HUDEP-2 (cell line): Measurements from ENCODE around the gene NDUFB10.
"Not testable (repeated sequence)": the region's sequence is repeated elsewhere in the genome, so short reads cannot be mapped to it uniquely, and the experiment has no call there.

Experiments used
- DNase-seq, 76 experiments: peaks; one replicate each; lab custom pipeline; 2025; ENCODE audit not compliant: unreplicated experiment in 76 of 76; lab: John Stamatoyannopoulos, UW

The NDUFB10 gene

DNA sequence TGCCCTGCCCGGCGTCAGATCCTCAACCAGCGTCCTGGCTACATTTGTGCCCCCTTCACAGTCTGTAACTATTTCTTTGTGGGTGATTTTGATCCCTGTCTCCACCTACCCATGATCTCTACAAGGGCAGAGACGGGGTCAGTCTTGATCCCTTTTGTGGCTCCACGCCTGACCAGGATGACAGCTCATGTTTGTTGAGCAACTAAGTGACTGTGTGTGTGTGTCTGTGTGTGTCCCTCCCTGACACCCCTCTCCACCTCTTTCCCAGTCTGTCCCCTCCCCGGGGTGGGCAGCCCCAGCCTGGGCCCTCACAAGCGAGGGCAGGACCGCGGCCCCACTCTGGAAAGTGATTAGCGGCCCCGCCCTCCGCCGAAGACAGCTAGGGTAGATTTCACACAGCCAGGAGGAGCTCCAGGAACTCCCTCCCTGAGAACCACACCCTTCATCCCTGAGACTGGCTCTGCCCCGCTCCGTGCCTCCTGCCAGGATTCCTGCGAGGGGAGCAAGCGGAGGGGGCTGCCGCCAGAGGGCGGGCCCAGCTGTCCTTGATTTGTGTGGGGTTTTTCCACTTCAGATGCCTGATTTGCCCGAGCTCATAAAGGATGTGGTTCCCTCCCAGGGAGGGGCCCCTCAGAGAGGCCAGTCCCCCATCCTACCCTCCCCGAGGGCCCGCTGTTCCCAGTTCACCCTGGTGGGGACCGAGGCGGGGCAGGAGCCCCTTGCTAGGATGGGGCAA is 35.9 kb upstream of the NDUFB10 start:
- peak in 3 of 76 experiments; percentile 5 to 24 (median 12) for DNase-seq

GRCh38 chr16:1924095-1924494 is 35.2 kb upstream of the NDUFB10 start:
- no peak for DNase-seq

DNA sequence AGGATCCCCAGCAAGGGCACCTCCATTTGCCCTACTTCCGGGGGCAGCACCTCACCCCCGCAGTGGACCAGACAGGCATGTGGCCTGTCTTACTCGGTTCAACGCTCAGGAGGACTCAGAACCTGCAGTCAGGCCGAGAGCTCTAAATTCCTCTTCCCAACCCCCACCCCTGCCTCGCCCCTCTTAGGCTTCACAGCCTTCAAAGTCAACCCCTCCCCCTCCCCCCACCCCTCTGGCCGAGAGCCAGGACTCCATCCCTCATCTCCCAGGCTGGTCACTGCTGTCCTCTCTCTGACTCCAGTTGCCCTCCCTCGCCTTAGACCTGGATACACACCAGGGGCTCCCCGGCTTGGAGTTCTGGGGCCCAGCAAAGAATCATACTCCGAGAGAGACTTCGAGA is 33.1 kb upstream of the NDUFB10 start:
- DNase-seq: no peak

- DNase-seq: peak in 2 of 76 experiments; percentile 18 to 23
Observed at GRCh38 chr16:1929105-1929504, 30.2 kb upstream of the NDUFB10 start.

- peak in 72 of 76 experiments; percentile 40 to 93 (median 80) for DNase-seq
Observed at GRCh38 chr16:1929578-1930337, 29.6 kb upstream of the NDUFB10 start.

GRCh38 chr16:1930338-1930720 is 29.0 kb upstream of the NDUFB10 start:
- no peak for DNase-seq

GRCh38 chr16:1932050-1933028 is 27.0 kb upstream of the NDUFB10 start:
- peak in 8 of 76 experiments; percentile 9 to 41 (median 26) for DNase-seq

DNA sequence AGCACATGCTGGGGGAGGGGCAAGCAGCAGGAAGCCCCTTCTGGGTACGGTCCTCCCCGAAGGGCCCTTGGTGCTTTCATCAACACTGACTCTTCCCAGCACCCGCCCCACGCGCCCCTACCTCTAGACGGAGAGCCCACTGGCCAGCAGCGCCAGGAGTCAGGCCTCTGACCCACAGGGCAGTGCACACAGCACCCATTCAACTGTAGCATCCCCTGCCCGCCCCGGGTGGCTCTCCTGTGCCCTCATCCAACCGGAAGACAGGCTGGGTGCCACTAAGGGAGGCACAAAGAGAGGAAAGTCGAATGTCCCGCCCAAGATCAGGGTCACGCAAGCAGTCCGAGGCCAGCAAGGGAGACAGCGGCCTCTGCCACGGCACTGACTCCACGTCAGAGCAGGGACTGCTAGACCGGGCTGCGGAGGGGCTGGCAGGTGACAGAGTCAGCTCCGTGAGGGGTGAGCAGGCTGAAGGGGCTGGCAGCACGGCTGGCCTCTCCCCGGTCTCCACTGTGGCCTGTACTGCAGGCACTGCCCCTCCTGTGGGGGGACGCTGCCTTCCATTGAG is 26.2 kb upstream of the NDUFB10 start:
- DNase-seq: no peak

DNA sequence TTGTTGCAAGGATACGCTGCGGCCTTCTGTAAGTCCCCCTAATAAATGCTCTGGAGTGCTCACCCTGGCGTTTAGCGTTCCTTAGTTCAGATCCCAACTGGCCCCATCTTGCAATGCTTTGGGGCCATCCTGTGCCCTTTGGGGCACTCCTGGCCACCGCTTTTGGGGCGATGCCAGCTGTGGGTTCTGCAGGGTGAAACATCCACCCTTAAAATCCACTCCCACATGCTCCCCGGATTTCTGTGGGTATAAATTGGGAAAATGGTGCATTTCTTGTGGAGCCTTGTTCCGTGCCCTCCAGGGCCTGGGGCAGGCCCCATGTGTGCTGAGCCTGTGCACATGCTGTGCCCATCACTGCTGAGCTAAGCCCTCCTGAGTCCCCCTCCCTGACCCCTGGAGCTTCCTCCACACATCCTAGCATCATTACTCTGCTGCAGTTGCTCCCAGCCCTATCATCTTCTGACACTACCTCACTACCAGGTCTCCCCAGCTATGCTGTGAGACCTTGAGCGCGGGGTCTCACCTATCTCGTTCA is 22.3 kb upstream of the NDUFB10 start:
- no peak for DNase-seq

DNA sequence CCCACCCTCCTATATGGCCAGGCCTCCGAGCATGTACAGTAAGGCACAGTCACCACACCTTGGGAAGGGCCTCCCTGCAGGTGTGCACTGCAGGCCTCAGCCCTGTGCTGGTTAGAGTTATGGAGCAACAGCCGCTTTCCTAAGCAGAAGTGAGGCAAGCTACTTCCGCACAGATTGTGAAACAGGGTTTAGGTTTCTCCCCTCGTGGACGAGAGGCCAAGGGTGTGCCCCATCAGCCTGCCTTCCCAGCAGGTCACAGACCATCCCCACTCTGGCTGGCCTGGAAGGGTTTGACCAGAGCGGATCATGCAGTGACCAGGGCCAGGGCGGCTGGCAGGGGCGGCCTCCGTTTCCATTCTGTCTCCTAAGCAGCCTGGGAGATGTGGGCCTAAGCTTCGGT is 21.0 kb upstream of the NDUFB10 start:
- DNase-seq: no peak

GRCh38 chr16:1938910-1939309 is 20.4 kb upstream of the NDUFB10 start:
- no peak for DNase-seq

GRCh38 chr16:1939833-1940232 is 19.5 kb upstream of the NDUFB10 start:
- DNase-seq: not testable (repeated sequence)

- DNase-seq: no peak
Observed at GRCh38 chr16:1940273-1941161, 18.8 kb upstream of the NDUFB10 start.

DNA sequence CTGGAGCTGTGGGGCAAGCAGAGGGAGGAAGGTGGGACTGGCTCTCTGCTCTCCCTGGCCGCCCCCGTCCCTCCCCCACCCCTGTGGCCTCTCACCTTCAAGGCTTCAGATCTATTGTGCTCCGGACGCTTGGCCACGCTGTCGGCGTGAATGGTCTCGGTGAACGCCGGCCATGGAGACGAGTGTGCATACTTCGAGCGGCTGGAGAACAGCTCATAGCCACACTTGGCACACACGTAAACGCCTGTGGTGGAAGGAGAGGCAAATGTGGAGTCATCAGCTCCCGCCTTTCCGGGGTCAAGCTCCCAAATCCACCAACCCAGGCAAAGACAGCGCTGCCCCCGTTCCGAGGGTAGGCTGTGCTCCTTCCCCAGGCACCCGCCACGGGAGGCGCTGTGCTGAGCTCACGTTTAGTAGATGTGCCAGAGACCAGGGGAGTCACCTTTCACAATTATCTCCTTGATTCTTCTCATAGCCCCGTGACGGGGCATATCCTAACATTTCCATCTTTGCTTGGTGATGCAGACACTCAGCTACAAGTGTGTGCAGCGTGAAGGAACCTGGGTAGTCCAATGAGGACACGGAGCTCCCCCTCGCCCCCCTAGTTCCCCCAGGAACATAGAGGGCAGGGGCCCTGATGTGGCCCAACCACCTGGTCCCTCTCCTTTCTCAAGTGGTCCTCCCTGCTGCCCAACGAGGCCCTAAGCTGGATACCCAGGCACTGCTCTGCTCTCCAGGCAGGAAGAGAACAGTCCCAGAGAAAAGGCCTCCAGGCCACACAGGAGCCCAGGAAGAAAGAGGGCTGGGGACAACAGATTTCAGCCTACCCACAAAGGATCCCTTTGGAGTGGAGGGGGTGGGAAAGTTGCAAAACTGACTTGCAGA is 17.9 kb upstream of the NDUFB10 start:
- DNase-seq: no peak

DNA sequence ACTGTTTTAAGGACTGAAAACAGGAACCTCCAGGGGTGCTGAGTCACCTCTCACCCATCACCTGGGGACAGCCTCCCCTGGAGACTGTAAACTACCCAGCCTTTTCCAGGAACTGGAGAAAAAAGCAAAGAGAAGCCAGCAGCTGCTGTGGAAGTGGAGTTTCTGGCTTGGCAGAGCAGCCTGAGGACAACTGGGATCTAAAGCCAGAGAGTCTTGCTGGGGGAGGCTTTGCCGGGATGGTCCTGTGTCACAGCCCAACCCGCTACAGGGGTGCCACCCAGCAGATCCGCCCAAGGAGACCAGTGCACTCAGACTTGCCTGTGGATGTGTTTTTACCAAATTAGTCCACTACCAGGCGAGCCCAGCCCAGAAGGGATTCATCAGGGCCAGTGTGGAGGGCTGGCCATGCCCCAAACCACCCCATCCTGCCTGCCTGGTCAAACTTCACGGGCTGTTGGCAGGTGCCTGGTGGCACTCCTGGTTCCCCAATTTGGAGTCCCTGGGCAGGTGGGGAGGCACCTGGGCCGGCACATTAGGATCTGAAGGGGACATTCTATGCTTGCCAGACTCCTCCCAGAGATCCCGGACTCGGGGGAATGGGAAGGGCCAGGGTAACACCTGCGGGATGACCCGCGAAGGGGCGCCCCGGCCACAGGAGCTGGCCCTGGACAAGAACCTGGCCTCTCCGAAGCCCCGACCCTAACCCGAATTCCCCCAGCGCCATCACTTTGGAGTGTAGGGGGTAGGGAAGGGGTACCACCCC is 17.1 kb upstream of the NDUFB10 start:
- DNase-seq: peak in 4 of 76 experiments; percentile 7 to 17 (median 8)

DNA sequence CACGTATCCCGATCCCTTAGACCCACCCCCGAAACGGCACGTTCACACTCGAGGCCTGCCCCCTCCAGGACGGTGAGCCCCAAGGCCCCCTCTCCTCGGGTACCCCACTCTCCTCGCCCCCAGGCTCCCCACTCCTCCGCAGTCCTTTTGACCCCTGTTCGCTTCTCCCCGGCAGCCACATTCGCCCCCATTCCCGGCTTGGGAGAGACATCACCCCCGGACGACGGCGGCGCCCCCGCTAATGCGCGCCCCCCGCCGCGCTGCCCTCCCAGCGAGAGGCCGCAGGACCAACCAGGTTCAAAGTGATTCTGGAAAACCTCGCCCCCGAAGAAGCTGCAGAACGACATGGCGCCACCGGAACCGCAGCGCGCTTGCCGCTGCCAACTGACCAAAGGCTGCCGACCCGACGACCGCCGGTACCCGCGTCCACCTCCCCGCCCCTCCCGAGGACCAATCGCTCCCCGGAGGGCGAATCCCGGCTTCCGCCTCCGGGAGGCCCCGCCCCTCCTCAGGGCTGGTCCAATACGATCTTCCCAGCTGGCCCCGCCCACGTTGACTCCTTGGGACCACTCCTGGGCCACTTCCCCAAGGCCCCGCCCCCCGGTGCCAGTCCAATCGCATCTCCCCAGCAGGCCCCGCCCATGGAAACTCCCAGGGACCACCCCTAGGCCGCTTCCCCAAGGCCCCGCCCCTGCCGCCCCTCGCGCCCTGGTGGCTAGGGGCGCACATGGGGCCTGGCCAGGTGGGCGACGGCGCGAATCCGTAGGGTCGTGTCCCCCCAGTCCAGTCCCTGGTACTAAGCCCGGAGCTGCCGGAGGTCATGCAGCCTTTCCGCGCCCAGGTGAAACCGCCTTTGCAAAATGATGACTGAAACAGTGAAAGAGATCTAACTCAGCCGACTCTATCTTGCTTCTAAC is 16.3 kb upstream of the NDUFB10 start, which contains the start of gene MSRB1:
Gene MSRB1, minus strand, starts transcription at position 390 of the 917 bp plus-strand sequence. Its CDS starts 43 bp downstream, at position 347.
- peak in 75 of 76 experiments; percentile 35 to 99 (median 97) for DNase-seq
